Stimulated activated CD8-positive, alpha-beta memory T cell treated with anti-CD3 and anti-CD28 coated beads, Interleukin-4, amount 100 ng/mL, for 24 hours (primary cell): ENCODE data around the gene MAB21L1.

Experiments used
- DNase-seq: peaks from one replicate; pipeline ENCODE4 v3.0.0-alpha.2; 2020; ENCODE audit warnings: low read depth

The MAB21L1 gene

GRCh38 chr13:35479706-35480105 lies 3.2 kb upstream of the MAB21L1 start:
- no peak for DNase-seq

GRCh38 chr13:35479038-35479492 lies 2.6 kb upstream of the MAB21L1 start:
- no peak for DNase-seq

GRCh38 chr13:35478271-35479037 lies 2.0 kb upstream of the MAB21L1 start:
- DNase-seq = no peak

GRCh38 chr13:35477386-35477946 lies 977 bp upstream of the MAB21L1 start:
- no peak for DNase-seq

- DNase-seq = no peak
These were observed 1.1 kb downstream of the MAB21L1 start for GRCh38 chr13:35475212-35475959.

GRCh38 chr13:35474496-35475211 lies 1.8 kb downstream of the MAB21L1 start:
- DNase-seq = no peak

- no peak for DNase-seq
These were observed 2.7 kb downstream of the MAB21L1 start for GRCh38 chr13:35473802-35474201.

- DNase-seq = no peak
These were observed 3.2 kb downstream of the MAB21L1 start for GRCh38 chr13:35473206-35473775.

GRCh38 chr13:35472323-35472881 lies 4.1 kb downstream of the MAB21L1 start:
- no peak for DNase-seq

- DNase-seq = no peak
These were observed 4.7 kb downstream of the MAB21L1 start for GRCh38 chr13:35471706-35472322.

- no peak for DNase-seq
These were observed 5.5 kb downstream of the MAB21L1 start for GRCh38 chr13:35470671-35471661.

- DNase-seq = no peak
These were observed 6.5 kb downstream of the MAB21L1 start for GRCh38 chr13:35469806-35470525.

GRCh38 chr13:35468195-35468594 lies 8.3 kb downstream of the MAB21L1 start:
- no peak for DNase-seq

- DNase-seq = no peak
These were observed 11.1 kb downstream of the MAB21L1 start for GRCh38 chr13:35465371-35465770.

- DNase-seq = no peak
These were observed 16.4 kb downstream of the MAB21L1 start for GRCh38 chr13:35460061-35460460.

- DNase-seq = no peak
These were observed 19.2 kb downstream of the MAB21L1 start for GRCh38 chr13:35457258-35457657.

GRCh38 chr13:35455022-35455421 lies 21.5 kb downstream of the MAB21L1 start:
- DNase-seq = no peak

- no peak for DNase-seq
These were observed 26.7 kb downstream of the MAB21L1 start for GRCh38 chr13:35449821-35450220.

GRCh38 chr13:35448465-35448864 lies 28.0 kb downstream of the MAB21L1 start:
- DNase-seq = no peak
